ENCODE measurements around the gene ZNF296.

DNA sequence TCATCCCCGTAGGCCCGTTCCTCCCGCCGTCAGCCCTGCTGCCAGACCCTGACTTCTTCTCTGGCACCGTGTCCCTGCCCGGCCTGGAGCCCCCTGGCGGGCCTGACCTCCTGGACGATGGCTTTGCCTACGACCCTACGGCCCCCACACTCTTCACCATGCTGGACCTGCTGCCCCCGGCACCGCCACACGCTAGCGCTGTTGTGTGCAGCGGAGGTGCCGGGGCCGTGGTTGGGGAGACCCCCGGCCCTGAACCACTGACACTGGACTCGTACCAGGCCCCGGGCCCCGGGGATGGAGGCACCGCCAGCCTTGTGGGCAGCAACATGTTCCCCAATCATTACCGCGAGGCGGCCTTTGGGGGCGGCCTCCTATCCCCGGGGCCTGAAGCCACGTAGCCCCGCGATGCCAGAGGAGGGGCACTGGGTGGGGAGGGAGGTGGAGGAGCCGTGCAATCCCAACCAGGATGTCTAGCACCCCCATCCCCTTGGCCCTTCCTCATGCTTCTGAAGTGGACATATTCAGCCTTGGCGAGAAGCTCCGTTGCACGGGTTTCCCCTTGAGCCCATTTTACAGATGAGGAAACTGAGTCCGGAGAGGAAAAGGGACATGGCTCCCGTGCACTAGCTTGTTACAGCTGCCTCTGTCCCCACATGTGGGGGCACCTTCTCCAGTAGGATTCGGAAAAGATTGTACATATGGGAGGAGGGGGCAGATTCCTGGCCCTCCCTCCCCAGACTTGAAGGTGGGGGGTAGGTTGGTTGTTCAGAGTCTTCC lies 38.7 kb downstream of the ZNF296 start:
- TF ChIP-seq CTCF (IDR thresholded peaks at IDR 0.05), result no peak
- no peak for TF ChIP-seq POLR2A (IDR thresholded peaks at IDR 0.05)
- TF ChIP-seq POLR2AphosphoS5 (IDR thresholded peaks at IDR 0.05), result no peak

Measured in prostate gland (tissue), 2 donors.